Measurements from ENCODE around the gene NINJ2.

NINJ2 gene

GRCh38 chr12:541676-542324, 121.4 kb downstream of the NINJ2 start:
- no peak for DNase-seq (ENCODE audit: extremely low read depth, insufficient read length)
- Histone ChIP-seq H3K36me3 (ENCODE audit: control insufficient read depth, insufficient read depth, low read length) (no peaks in the 10 kb centered on the region), H3K4me3 (replicated peaks; ENCODE audit: low read depth, low read length) (no peak overlapping the region)

GRCh38 chr12:539540-540310, 123.5 kb downstream of the NINJ2 start:
- Histone ChIP-seq H3K27me3 (replicated peaks; ENCODE audit: control insufficient read depth, insufficient read depth, low read length) (peaks cover 2% of the 10 kb centered on the region; the same call in 1 of the 2 replicates), H3K4me3 (replicated peaks; ENCODE audit: low read depth, low read length) (no peak overlapping the region), H3K36me3 (ENCODE audit: control insufficient read depth, insufficient read depth, low read length) (no peaks in the 10 kb centered on the region)
- no peak for DNase-seq (ENCODE audit: extremely low read depth, insufficient read length)
- no peak for TF ChIP-seq CTCF (IDR thresholded peaks at IDR 0.05; ENCODE audit: insufficient read depth, low read length, poor library complexity, severe bottlenecking)

More at GRCh38 chr12:541676-542324, 121.4 kb downstream of the NINJ2 start:
- TF ChIP-seq CTCF (IDR thresholded peaks at IDR 0.05; ENCODE audit: insufficient read depth, low read length, poor library complexity, severe bottlenecking) = no peak
- H3K27me3 ChIP-seq (replicated peaks; ENCODE audit: control insufficient read depth, insufficient read depth, low read length) = peaks cover 2% of the 10 kb centered on the region; the same call in 1 of the 2 replicates

- no peak for TF ChIP-seq CTCF (IDR thresholded peaks at IDR 0.05; ENCODE audit: insufficient read depth, low read length, poor library complexity, severe bottlenecking)
- Histone ChIP-seq H3K36me3 (ENCODE audit: control insufficient read depth, insufficient read depth, low read length) (no peaks in the 10 kb centered on the region), H3K4me3 (replicated peaks; ENCODE audit: low read depth, low read length) (no peak overlapping the region), H3K27me3 (replicated peaks; ENCODE audit: control insufficient read depth, insufficient read depth, low read length) (peaks cover 2% of the 10 kb centered on the region)
- DNase-seq (ENCODE audit: extremely low read depth, insufficient read length) = no peak
These were observed 124.3 kb downstream of the NINJ2 start for GRCh38 chr12:538731-539539.

- H3K36me3 ChIP-seq (ENCODE audit: control insufficient read depth, insufficient read depth, low read length) = no peaks in the 10 kb centered on the region
- no peak overlapping the region for H3K4me3 ChIP-seq (replicated peaks; ENCODE audit: low read depth, low read length)
- H3K27me3 ChIP-seq (replicated peaks; ENCODE audit: control insufficient read depth, insufficient read depth, low read length) = peaks cover 2% of the 10 kb centered on the region
- no peak for DNase-seq (ENCODE audit: extremely low read depth, insufficient read length)
- TF ChIP-seq CTCF (IDR thresholded peaks at IDR 0.05; ENCODE audit: insufficient read depth, low read length, poor library complexity, severe bottlenecking) = no peak
These were observed 125.5 kb downstream of the NINJ2 start for GRCh38 chr12:537772-538171.

- no peak overlapping the region for H3K4me3 ChIP-seq (replicated peaks; ENCODE audit: low read depth, low read length)
- no peaks in the 10 kb centered on the region for H3K36me3 ChIP-seq (ENCODE audit: control insufficient read depth, insufficient read depth, low read length)
- no peaks in the 10 kb centered on the region; the same call in none of the 2 replicates for H3K27me3 ChIP-seq (replicated peaks; ENCODE audit: control insufficient read depth, insufficient read depth, low read length)
- no peak for TF ChIP-seq CTCF (IDR thresholded peaks at IDR 0.05; ENCODE audit: insufficient read depth, low read length, poor library complexity, severe bottlenecking)
- no peak for DNase-seq (ENCODE audit: extremely low read depth, insufficient read length)
These were observed 126.4 kb downstream of the NINJ2 start for GRCh38 chr12:536751-537245.
